Measurements from ENCODE around the gene MXD4.
"Not testable (repeated sequence)": the region's sequence is repeated elsewhere in the genome, so short reads cannot be mapped to it uniquely, and the experiment has no call there.

MXD4 gene

DNA sequence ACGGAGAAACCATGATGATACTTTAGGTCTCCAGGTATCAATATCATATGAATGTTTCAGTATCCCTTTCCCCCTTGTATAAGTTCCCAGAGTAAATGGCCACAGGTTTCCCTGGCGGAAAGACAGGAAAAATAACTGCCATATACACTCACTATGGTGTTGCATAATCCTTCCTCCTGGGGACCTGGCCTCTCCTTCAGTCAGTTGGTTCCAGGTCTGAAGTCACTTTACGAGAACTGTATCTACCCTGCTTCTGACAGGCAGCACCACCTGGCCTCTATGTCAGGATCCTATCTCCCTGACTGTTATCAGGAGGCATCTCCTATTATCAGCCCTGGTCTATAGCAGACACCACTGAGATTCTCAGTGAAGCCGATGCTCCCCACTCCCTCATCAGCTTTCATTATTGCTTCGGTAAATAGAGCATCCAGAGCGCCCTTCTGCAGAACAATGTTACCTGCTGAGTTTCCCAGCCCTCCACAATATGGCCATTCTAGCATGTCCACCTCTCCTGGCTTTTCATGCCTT is 42.6 kb downstream of the MXD4 start:
- DNase-seq: no peak

DNA sequence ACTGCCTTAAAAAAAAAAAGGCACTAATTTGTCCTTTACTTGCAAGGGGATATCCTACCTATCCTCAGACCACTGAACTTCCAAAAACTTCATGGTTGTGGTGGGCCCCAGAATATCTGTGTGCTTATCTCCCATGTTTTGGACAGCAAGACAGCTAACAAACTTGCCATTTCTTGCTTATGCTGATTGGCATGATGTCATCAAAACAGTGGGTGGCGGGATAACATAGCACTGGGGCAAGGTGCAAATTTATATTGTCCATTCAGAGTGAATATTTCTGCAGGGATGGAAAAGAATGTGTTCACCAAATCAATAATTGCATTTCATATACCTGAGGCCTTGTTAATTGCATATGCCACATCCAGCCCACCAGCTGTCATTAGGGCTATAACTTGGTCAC is 43.5 kb downstream of the MXD4 start:
- DNase-seq: no peak

DNA sequence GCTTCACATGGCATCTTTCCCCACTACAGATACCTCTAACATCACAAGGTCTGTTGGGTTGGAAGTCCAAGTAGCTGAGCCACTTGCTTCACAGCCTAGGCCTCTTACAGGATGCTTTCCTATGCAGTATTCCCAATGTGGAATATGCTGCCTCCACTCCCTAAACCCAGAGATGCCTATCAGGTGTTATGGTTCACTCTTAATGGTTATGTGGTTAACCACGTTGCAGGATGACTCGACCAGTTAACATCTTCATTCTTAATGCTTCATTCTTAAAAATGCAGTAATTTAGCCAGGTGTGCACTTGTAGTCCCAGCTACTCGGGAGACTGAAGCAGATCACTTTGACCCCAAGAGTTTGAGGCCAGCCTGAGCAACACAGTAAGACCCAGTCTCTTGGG is 44.2 kb downstream of the MXD4 start:
- peak; percentile 6 for DNase-seq

DNA sequence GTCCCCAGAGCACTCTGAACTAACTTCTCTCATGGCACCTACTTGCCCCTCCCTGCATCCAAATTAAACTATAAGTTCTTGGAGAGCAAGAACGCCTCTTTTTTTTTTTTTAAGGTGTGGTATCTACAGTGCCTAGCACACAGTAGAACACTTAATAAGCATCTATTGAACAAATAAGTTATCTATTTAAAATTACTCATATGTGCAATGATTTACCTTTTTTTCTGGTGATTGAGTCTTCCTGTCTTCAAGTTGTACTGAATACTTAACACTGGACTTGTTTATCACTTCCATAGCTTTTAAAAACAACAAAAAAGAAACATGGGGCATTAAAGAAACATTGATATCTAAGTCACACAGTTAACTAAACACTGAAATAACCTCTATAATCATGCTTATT is 49.1 kb downstream of the MXD4 start:
- DNase-seq: no peak

DNA sequence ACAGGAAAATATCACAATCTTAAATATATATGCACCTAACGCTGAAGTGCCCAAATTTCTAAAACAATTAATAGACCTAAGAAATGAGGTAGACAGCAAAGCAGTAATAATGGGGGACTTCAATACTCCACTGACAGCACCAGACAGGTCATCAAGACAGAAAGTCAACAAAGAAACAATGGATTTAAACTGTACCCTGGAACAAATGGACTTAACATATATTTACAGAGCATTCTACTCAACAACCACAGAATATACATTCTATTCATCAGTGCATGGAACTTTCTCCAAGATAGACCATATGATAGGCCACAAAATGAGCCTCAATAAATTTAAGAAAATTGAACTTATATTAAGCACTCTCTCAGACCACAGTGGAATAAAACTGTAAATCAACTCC is 59.1 kb downstream of the MXD4 start:
- not testable (repeated sequence) for DNase-seq

Measured in fibroblast of skin of scalp (primary cell).